ENCODE measurements around the gene KCNJ11.
A peak's percentile ranks its signal among the peaks of the same experiment; 100 is the strongest.

The KCNJ11 gene

DNA sequence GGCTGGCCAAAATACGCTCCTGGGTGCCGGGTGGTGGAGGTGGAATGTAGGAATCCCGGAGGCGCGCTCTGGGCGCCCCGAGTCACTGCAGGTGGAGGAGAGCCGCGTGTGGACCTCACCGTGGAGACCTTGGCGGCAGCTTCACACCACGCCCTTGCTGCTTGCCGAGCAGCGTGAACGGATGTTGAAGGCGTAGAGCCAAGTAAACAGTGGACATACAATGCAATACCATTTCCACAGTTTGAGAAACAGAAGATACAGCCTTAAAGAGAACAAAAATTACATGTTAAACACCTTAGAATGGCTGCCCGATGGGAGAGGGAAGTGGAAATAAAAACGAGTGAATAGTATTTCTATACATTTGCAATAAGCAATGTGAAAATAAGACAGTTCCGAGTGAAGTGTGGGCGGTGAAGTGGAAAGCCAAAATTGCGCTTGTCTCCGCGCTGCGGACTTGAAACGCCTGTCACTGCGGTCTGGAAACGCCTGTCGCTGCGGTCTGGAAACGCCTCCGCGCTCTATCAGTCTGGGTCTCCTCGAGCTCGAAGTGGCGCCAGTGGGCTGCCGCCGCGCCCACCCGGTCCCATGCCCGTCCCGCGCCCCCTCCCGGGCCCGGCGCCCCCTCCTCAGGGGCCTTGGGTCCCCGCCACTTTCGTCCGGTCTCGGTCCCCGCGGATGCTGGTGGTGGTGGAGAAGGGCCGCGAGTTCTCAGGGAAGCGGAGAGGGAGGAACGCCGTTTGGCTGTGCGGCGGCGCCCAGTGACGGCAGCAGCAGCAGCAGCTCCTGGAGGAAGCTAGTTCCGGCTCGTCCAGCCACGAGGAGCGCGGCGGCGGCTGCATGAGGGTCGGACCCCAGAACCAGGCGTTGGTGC lies 35.3 kb downstream of the KCNJ11 start:
- DNase-seq, result peak; percentile 83

DNA sequence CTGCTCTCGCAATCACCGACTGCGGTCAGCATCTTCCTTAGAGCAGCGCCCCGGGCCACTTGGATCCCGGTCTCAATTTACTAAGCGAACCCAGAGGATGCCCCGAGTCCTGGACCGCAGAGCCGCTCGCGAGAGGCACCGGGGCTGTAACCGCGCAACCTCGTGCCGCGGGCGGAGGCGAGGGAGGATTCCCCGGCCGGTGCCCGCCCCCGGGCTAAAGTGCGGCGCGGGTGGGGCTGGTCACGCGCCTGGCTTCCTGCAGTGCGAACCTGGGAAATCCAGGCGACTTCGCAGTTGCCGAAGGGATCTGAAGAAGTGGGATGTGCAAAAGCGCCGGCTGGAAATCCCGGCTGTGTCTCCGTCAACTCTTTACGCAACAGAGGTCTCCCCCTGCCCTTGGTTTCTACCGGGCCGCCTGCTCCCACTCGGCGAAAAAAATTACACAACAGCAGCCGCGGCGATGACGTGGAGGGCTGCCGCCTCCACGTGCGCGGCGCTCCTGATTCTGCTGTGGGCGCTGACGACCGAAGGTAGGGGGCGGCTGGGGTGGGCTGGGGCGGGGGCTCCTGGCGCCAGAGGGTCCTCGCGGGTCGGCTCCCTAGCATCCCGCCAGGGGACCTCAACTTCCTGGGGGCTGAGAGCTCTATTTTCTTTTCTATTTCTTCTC lies 36.8 kb downstream of the KCNJ11 start, which contains the start of gene NCR3LG1:
Gene NCR3LG1 (plus strand): TSS at position 291 of the 667 bp plus-strand sequence. CDS start 170 bp downstream, at position 461.
- peak; percentile 94 for DNase-seq

DNA sequence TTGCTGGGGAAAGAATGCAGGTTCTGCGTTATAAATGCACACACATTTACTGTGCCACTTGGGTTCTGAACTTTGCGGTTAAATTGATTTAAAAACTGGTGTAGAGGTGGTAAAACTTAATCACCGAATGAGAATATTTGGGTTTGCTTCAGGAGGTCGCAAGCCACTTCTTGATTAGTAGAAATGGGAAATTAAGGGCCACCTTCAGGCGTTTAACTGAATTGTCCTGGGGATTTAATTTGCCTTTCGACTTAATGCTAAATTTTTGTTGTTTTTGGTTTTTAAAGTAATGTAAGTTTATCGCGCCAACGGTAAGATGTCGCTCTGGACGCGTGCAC lies 37.3 kb downstream of the KCNJ11 start:
- no peak for DNase-seq

DNA sequence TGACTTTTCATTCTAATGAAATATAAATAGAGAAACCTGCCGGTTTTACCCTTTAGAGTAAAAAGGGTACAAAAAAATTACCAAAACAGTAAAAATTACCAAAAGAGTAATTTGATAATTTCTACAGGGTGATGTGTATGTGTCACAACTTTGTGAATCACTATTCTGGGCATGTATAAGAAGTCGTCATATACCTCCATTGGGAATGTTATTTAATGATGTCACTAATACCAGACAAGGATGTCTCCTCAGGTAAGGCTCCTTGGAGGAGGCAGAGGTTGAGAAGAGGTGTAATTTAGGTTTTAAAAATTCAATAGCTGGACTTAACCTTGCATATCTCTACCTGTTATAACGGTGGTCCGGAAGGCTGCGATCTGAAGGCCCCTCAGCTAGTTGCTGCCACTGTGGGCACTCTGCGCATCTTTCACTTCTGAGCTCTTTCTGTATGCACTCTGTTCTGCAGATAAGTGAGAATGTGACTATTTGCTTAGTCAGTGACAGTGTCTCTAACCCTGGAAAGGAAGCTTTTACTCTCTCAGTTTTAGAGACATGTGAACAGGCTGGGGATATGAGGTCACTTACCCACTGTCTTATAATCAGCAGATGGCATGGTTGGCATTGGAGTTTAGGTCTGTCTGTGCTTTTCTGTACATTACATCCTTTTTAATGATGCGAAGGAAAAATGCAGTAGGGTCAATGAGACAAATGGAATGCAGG lies 37.8 kb downstream of the KCNJ11 start:
- peak; percentile 39 for DNase-seq

DNA sequence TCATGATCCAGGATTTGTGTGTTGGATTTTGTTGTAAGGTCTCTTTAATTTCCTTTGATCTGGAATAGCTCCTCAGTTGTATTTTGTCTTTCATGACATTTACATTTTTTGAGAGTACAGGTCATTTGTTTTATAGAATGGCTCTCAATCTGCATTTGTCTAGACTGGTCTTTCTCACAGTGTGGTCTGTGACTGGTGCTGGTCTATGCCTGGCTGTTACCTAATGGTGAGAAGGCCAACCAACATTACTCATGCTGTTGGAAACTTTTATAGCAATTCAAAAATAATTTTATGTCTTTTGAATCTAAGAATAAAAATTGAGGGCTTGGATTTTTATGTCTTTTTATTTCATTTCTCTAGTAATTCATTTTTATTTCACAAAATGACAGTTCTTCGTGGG lies 40.8 kb downstream of the KCNJ11 start:
- no peak for DNase-seq

DNA sequence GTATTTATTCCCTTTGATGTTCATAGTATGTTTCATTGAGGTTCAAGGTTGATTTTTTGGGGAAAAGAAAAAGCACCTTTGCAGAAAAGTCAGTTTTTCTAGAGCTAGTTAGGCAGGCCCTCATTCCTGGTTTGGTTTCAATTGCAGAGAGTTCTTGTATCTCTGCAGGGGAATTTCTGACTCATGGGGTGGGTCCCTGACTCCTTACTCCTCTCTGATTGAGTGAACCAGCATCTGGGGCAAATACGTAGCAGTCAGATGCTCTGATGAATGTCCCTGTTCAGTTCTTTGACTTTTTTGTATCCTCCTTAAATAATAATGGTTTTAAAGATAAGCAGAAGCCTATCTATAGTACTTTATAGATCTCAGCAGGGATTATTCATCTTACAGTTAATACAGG lies 44.6 kb downstream of the KCNJ11 start:
- no peak for DNase-seq

DNA sequence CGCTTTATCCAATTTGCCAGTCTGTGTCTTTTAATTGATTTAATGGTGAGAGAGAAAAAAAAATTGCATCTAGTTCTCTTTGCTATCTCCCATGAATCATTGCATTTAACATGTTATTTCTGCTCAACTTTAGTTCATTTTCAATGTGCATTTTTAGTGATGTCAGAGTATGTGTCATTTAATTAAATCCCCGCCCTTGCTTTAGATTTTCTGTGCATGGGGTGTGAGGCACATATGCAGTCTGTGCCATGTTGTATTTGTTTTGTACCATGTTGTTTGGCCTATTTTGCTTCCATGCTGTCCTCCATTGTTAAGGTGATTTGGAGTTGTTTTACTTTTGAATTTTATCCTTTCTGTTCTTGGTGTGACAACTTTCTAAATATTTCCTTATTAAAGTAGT lies 45.2 kb downstream of the KCNJ11 start:
- DNase-seq, result no peak
